ENCODE data around the gene CXCR6. TPM values are rescaled to one million over a fixed set of nuclear protein-coding genes. Genes with fewer than 3 reads are reported as not detected.
A peak's percentile ranks its signal among the peaks of the same experiment; 100 is the strongest.
"Not testable (repeated sequence)": the region's sequence is repeated elsewhere in the genome, so short reads cannot be mapped to it uniquely, and the experiment has no call there.

The CXCR6 gene
- total and polyA plus RNA-seq, 12 donors, result 0.17 to 1.2 (median 0.35) TPM; not detected in 4

GRCh38 chr3:45995236-45996192 lies 52.2 kb downstream of the CXCR6 start, which contains the start of gene FYCO1:
Gene FYCO1, minus strand, starts transcription at chr3:45995824. Its CDS starts 10,914 bp downstream, at chr3:45984910.
- 1 to 2% methylated on average over 61 to 67 of the region's 67 CpGs for WGBS, 2 donors
- intact Hi-C loops (cut with DNase I), result loop anchor here in 2 of 10 donors (5.0 to 10.0 kb wide), 2 partner anchors 67 to 69 kb away; no protein-coding TSS in a partner anchor

DNA sequence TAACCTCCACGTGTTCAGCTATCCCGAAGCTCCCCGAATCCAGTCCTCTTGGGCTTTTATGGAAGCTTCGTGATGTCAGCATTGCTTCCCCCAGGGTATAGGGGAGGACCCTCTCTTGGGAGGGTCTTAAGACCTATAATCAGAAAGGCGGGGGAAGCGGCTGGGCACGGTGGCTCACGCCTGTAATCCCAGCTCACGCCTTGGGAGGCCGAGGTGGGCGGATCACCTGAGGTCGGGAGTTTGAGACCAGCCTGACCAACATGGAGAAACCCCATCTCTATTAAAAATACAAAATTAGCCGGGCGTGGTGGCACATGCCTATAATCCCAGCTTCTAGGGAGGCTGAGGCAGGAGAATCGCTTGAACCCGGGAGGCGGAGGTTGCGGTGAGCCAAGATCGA lies 54.2 kb downstream of the CXCR6 start:
- intact Hi-C loops (cut with DNase I), result loop anchor here in 2 of 10 donors (5.0 to 10.0 kb wide), 2 partner anchors 65 to 67 kb away; no protein-coding TSS in a partner anchor

More at GRCh38 chr3:45995236-45996192, 52.2 kb downstream of the CXCR6 start, which contains the start of gene FYCO1:
- no peaks in the 10 kb centered on the region for H3K9me3 ChIP-seq
- DNase-seq, result peak; percentile 95
- peak; percentile 93 to 98 (median 96) for ATAC-seq
- H3K36me3 ChIP-seq, result no peaks in the 10 kb centered on the region
- TF ChIP-seq, protein P1, sequence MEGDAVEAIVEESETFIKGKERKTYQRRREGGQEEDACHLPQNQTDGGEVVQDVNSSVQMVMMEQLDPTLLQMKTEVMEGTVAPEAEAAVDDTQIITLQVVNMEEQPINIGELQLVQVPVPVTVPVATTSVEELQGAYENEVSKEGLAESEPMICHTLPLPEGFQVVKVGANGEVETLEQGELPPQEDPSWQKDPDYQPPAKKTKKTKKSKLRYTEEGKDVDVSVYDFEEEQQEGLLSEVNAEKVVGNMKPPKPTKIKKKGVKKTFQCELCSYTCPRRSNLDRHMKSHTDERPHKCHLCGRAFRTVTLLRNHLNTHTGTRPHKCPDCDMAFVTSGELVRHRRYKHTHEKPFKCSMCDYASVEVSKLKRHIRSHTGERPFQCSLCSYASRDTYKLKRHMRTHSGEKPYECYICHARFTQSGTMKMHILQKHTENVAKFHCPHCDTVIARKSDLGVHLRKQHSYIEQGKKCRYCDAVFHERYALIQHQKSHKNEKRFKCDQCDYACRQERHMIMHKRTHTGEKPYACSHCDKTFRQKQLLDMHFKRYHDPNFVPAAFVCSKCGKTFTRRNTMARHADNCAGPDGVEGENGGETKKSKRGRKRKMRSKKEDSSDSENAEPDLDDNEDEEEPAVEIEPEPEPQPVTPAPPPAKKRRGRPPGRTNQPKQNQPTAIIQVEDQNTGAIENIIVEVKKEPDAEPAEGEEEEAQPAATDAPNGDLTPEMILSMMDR (IDR thresholded peaks at IDR 0.05), result no peak
- peak within 1 kb of the TSS; percentile 79 to 99 (median 96) for H3K27ac ChIP-seq
- peak within 1 kb of the TSS; percentile 47 to 99 (median 89) for H3K4me3 ChIP-seq
- peaks cover 4 to 53% (median 49%) of the 10 kb centered on the region in 9 donors for H3K4me1 ChIP-seq
- H3K27me3 ChIP-seq, result no peaks in the 10 kb centered on the region

DNA sequence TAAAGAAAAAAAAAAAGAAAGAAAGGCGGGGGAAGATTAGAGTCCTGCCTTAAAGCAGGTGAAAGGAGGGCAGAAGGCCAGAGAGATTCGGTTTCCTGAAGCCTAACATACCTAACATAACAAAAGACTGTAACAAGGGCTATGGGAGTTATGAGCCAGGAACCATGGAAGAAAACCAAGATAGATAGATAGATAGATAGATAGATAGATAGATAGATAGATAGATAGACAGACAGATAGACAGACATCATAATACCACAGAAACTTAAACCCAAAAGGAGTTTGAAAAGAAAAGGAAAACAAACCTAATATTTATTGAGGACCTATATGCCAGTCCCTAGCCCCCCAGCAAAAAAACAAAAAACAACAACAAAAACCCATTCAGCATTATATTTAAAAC lies 54.7 kb downstream of the CXCR6 start:
- intact Hi-C loops (cut with DNase I), result loop anchor here in 2 of 10 donors (5.0 to 10.0 kb wide), 2 partner anchors 64 to 67 kb away; no protein-coding TSS in a partner anchor
- Histone ChIP-seq H3K27me3 (no peaks in the 10 kb centered on the region), H3K4me1 (peaks cover 0 to 29% (median 25%) of the 10 kb centered on the region in 9 donors), H3K36me3 (no peaks in the 10 kb centered on the region), H3K9me3 (no peaks in the 10 kb centered on the region), H3K4me3 (no peak overlapping the region), H3K27ac (no peak overlapping the region)
- TF ChIP-seq, protein P1 (IDR thresholded peaks at IDR 0.05), result no peak
- ATAC-seq, result no peak
- no peak for DNase-seq
- WGBS, 2 donors, result 87 to 88% methylated on average over 2 of the region's 2 CpGs

More for the DNA sequence above, 54.2 kb downstream of the CXCR6 start:
- not testable (repeated sequence) for H3K27me3 ChIP-seq, ATAC-seq, DNase-seq, H3K4me3 ChIP-seq, H3K27ac ChIP-seq, H3K9me3 ChIP-seq, H3K36me3 ChIP-seq
- H3K4me1 ChIP-seq, result peaks cover 0 to 34% (median 30%) of the 10 kb centered on the region in 9 donors
- WGBS, 2 donors, result 95 to 96% methylated on average over 19 of the region's 19 CpGs

Other genes with a start within 250 kb of the CXCR6 start
- under 1 TPM in 1 of 10 donors, not detected in 9; 0.09 TPM for gene SLC6A20, start 146.9 kb upstream of the CXCR6 start, total RNA-seq
- under 1 TPM in 1 of 2 donors, not detected in 1; 0.06 TPM for gene SLC6A20, start 146.9 kb upstream of the CXCR6 start, polyA plus RNA-seq
- 10 to 100 TPM in 3 of 10 donors, 1 to 10 TPM in 7; 6.0 to 12.2 (median 8.7) TPM for gene LZTFL1, start 101.3 kb upstream of the CXCR6 start, total RNA-seq
- gene LZTFL1, start 101.3 kb upstream of the CXCR6 start, polyA plus RNA-seq, result 1 to 10 TPM; 2.6 to 6.6 TPM
- gene CCR9, start 56.9 kb upstream of the CXCR6 start, total RNA-seq, result not detected
- gene CCR9, start 56.9 kb upstream of the CXCR6 start, polyA plus RNA-seq, result not detected
- gene FYCO1, start 52.4 kb downstream of the CXCR6 start, total RNA-seq, result 100 to 1,000 TPM in 8 of 10 donors, 10 to 100 TPM in 2; 82.3 to 216 (median 156) TPM
- gene FYCO1, start 52.4 kb downstream of the CXCR6 start, polyA plus RNA-seq, result 10 to 100 TPM in 1 of 2 donors, 1 to 10 TPM in 1; 8.8 to 59.6 TPM
- gene XCR1, start 84.0 kb downstream of the CXCR6 start, total RNA-seq, result under 1 TPM in 4 of 10 donors, not detected in 6; 0.05 to 0.72 (median 0.09) TPM
- under 1 TPM in 1 of 2 donors, not detected in 1; 0.01 TPM for gene XCR1, start 84.0 kb downstream of the CXCR6 start, polyA plus RNA-seq

Data from heart right ventricle (tissue), 16 donors.